Measurements from ENCODE around the gene METAP2. TPM values are rescaled to one million over a fixed set of nuclear protein-coding genes. Genes with fewer than 3 reads are reported as not detected.

Gene METAP2
- total RNA-seq, 1 experiment from 2014 or later: 127 TPM

- no peaks in the 10 kb centered on the region for H3K79me2 ChIP-seq (ENCODE audit: insufficient read depth, low read length)
- no peak overlapping the region for H3K9ac ChIP-seq (ENCODE audit: low read length)
- ChIA-PET CTCF (interaction anchor here (0.6 to 0.7 kb wide), 2 partner anchors 9 to 23 kb away, joined by 3 read pairs; no protein-coding TSS in a partner anchor), RAD21 (ENCODE audit: low non-redundant PET in 1 of 2, low total read pairs in 2 of 2, uncharacterized antibody in 2 of 2, unreplicated experiment in 2 of 2) (no interaction called here), POLR2A (no interaction called here)
- no peaks in the 10 kb centered on the region for H4K20me1 ChIP-seq (ENCODE audit: insufficient read depth)
- BruUV-seq (replicated peaks): no TSS peak
- no peaks in the 10 kb centered on the region for H3K36me3 ChIP-seq (ENCODE audit: control insufficient read depth in 1 of 2, insufficient read depth in 2 of 2, low read length in 2 of 2)
- DNase-seq (ENCODE audit: low read depth, low spot score) (no peak), ATAC-seq (no peak)
- no peak overlapping the region for H3K4me2 ChIP-seq (ENCODE audit: low read length)
- H3K27me3 ChIP-seq (ENCODE audit: insufficient read depth, low read length): no peaks in the 10 kb centered on the region
- H2AFZ ChIP-seq (ENCODE audit: low read depth, low read length, poor library complexity, severe bottlenecking): no peak overlapping the region
- no peaks in the 10 kb centered on the region for H3K9me2 ChIP-seq (ENCODE audit: insufficient read depth)
- no peak overlapping the region for H3K27ac ChIP-seq (ENCODE audit: low read depth, low read length)
- no peaks in the 10 kb centered on the region for H3K4me1 ChIP-seq (ENCODE audit: control insufficient read depth in 1 of 2, insufficient read depth in 2 of 2, low read length in 2 of 2)
- TF ChIP-seq ELF1 (IDR thresholded peaks at IDR 0.05; ENCODE audit: borderline replicate concordance, low read depth): no peak
- no peak for TF ChIP-seq EZH2phosphoT487 (IDR thresholded peaks at IDR 0.05; ENCODE audit: borderline replicate concordance)
- no peak for TF ChIP-seq CEBPB (IDR thresholded peaks at IDR 0.05; ENCODE audit: low read depth)
- TF ChIP-seq SRF (IDR thresholded peaks at IDR 0.05; ENCODE audit: low read depth): no peak
- TF ChIP-seq EGR1 (IDR thresholded peaks at IDR 0.05; ENCODE audit: low read depth): no peak
- TF ChIP-seq ZBTB33 (IDR thresholded peaks at IDR 0.05; ENCODE audit: extremely low read depth, insufficient replicate concordance, low read length): no peak
- TF ChIP-seq REST (IDR thresholded peaks at IDR 0.05; ENCODE audit: low read depth): no peak
- TF ChIP-seq EZH2 (IDR thresholded peaks at IDR 0.05): no peak
- no peak for TF ChIP-seq POLR2A (IDR thresholded peaks at IDR 0.05; ENCODE audit: borderline replicate concordance, extremely low read depth, insufficient read depth, insufficient read length)
- TF ChIP-seq SIN3A (IDR thresholded peaks at IDR 0.05; ENCODE audit: low read depth): no peak
- TF ChIP-seq CBX3 (IDR thresholded peaks at IDR 0.05; ENCODE audit: low read depth): no peak
- no peak overlapping the region for H3K4me3 ChIP-seq (replicated peaks in 1 of 2; ENCODE audit: low read depth in 1 of 2, low read length in 2 of 2)
- intact Hi-C loops (cut with micrococcal nuclease): no loop called here
- H3K9me3 ChIP-seq (ENCODE audit: control insufficient read depth in 1 of 2, insufficient read depth in 1 of 2, low read depth in 1 of 2, low read length in 2 of 2): no peaks in the 10 kb centered on the region; a peak in 2 of 4 replicates
These were observed 78.1 kb downstream of the METAP2 start for GRCh38 chr12:95551913-95552516.

All from HCT116 (cell line).